ENCODE data around the gene CACUL1.
A peak's percentile ranks its signal among the peaks of the same experiment; 100 is the strongest.

Gene CACUL1

GRCh38 chr10:118723466-118723865 is 31.3 kb downstream of the CACUL1 start:
- H3K4me3 ChIP-seq (ENCODE audit: low read depth, low read length) = no peak overlapping the region
- TF ChIP-seq CTCF (IDR thresholded peaks at IDR 0.05; ENCODE audit: insufficient read depth, low read depth, low read length, missing control alignments) = no peak
- no peak for DNase-seq (ENCODE audit: low read depth)

GRCh38 chr10:118721539-118721876 is 33.3 kb downstream of the CACUL1 start:
- H3K4me3 ChIP-seq (ENCODE audit: low read depth, low read length) = no peak overlapping the region
- no peak for DNase-seq (ENCODE audit: low read depth)
- no peak for TF ChIP-seq CTCF (IDR thresholded peaks at IDR 0.05; ENCODE audit: insufficient read depth, low read depth, low read length, missing control alignments)

GRCh38 chr10:118720685-118721538 is 33.9 kb downstream of the CACUL1 start:
- no peak overlapping the region for H3K4me3 ChIP-seq (ENCODE audit: low read depth, low read length)
- peak; percentile 63 for TF ChIP-seq CTCF (IDR thresholded peaks at IDR 0.05; ENCODE audit: insufficient read depth, low read depth, low read length, missing control alignments)
- peak; percentile 61 for DNase-seq (ENCODE audit: low read depth)

GRCh38 chr10:118714366-118714765 is 40.4 kb downstream of the CACUL1 start:
- no peak overlapping the region for H3K4me3 ChIP-seq (ENCODE audit: low read depth, low read length)
- no peak for TF ChIP-seq CTCF (IDR thresholded peaks at IDR 0.05; ENCODE audit: insufficient read depth, low read depth, low read length, missing control alignments)
- no peak for DNase-seq (ENCODE audit: low read depth)

- no peak overlapping the region for H3K4me3 ChIP-seq (ENCODE audit: low read depth, low read length)
- no peak for TF ChIP-seq CTCF (IDR thresholded peaks at IDR 0.05; ENCODE audit: insufficient read depth, low read depth, low read length, missing control alignments)
- DNase-seq (ENCODE audit: low read depth) = no peak
Measured at GRCh38 chr10:118712930-118713634, 41.7 kb downstream of the CACUL1 start.

GRCh38 chr10:118712080-118712479 is 42.7 kb downstream of the CACUL1 start:
- DNase-seq (ENCODE audit: low read depth) = no peak
- H3K4me3 ChIP-seq (ENCODE audit: low read depth, low read length) = no peak overlapping the region
- TF ChIP-seq CTCF (IDR thresholded peaks at IDR 0.05; ENCODE audit: insufficient read depth, low read depth, low read length, missing control alignments) = no peak
